Measurements from ENCODE around the gene TELO2.

DNA sequence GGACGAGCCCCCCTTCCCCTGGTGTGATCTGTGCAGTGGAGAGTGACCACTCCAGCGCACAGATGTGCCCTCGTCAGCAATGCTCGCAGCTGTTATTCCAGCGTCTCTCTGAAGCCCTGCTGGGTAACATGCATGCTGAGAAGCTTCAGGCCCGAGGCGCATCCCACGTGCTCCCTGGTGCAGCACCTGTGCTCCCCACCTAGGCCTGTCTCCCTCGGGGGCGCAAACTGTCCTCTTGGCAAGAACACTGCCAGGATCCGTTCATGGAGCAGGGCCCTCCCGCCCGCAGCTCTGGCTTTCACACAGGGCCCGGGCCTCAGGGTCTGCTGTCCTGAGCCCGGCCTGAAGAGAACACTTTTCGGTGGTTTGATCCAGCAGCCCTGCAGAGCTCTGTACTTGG is 53.3 kb downstream of the TELO2 start:
- TF ChIP-seq EZH2 (IDR thresholded peaks at IDR 0.05; ENCODE audit: borderline replicate concordance, low read length) (no peak), CTCF (IDR thresholded peaks at IDR 0.05; ENCODE audit: low read length) (no peak)
